ENCODE results near the gene MALRD1.

MALRD1 gene

GRCh38 chr10:19111501-19112267 lies 63.1 kb downstream of the MALRD1 start:
- DNase-seq = no peak

DNA sequence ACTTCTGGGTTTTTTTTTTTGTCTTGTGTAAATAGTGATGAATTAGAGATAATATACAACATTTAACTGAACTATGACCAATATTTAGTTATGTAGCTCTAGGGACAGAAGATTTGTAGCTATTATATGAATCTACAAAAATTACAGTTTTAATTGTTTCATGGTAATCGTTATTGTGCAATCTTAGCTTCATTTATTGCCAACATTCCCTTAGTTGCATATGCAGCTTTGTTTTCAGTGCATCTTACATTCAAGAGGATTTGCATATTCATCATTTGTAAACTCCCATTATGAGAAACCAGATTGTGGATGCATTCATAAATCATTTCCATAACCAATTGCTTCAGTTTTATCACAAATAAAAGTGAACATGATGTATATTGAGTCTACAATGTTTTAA lies 68.8 kb downstream of the MALRD1 start:
- DNase-seq = no peak

GRCh38 chr10:19119191-19119590 lies 70.6 kb downstream of the MALRD1 start:
- no peak for DNase-seq

DNA sequence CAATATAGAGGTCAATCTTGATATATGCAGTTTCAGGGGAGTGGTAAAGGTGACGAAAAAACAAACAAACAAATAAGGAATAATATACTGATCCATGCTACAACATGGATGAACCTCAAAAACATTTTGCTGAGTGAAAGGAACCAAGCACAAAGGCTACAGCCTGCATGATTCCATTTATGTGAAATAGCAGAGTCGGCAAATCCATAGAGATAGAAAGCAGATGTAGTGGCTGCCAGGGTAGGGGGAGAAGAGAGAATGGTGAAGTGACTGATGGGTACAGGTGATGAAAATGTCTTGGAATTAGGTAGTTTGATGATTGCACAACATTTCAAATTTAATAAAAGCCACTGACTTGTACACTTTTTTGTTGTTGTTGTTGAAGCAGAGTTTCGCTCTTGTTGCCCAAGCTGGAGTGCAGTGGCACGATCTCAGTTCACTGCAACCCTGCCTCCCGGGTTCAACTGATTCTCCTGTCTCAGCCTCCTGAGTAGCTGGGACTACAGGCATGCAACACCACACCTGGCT lies 71.8 kb downstream of the MALRD1 start:
- no peak for DNase-seq

DNA sequence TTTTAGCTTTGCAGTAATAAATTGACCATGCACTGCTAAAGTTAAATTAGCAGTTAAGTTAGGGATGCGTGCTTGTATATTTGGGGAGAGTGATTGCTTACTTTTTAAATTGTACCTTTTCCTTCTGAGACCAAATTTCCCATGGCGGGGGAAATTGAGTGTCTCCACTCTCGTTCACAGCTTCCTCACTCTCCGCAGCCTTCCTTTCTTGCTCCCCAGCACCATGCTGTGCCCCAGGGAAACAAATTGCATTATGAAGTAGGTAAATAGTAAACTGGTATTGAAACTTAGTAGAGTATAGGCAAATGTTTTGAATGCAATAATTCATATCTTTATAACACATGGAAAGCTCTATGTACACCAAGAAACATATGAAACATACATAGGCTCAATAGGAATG lies 85.4 kb downstream of the MALRD1 start:
- no peak for DNase-seq

- DNase-seq = no peak
Observed at GRCh38 chr10:19142967-19143366, 94.4 kb downstream of the MALRD1 start.

DNA sequence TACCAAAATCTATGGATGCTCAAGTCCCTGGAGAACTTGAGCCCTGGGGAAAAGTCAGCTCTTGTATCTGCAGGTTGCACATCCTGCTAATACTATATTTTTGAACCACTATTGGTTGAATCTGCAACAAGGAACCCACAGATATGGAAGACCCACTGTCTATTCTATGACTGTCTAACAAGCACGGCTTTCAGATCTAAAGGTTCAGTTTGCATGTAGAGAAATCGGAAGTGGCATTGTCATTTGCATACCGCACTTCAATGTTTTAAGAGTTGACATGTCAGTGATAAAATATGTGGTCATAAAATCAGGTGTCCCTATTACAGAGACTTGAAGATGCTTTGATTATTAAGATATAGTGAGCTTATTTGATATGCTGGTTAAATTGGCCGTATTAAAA lies 95.6 kb downstream of the MALRD1 start:
- DNase-seq = no peak

DNA sequence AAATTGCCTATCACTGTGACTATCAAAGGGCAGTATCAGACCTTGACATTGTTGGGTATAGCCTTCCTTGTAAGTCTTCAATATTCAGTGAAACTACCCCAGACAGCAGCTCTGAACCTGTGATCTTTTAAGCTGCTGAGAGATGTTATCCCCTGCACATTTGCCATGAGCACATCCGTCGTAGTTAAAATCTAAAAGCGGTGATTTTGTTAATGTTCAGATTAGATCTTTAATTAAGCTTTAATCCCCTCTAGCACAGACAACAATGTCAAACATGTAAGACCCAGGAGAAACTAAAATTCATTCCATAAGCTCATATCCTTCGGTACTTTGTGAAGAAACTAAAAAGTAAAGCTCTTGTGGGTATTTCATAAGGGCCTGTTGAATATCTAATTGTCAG lies 105.8 kb downstream of the MALRD1 start:
- DNase-seq = no peak

GRCh38 chr10:19158358-19158757 lies 109.8 kb downstream of the MALRD1 start:
- DNase-seq = no peak

DNA sequence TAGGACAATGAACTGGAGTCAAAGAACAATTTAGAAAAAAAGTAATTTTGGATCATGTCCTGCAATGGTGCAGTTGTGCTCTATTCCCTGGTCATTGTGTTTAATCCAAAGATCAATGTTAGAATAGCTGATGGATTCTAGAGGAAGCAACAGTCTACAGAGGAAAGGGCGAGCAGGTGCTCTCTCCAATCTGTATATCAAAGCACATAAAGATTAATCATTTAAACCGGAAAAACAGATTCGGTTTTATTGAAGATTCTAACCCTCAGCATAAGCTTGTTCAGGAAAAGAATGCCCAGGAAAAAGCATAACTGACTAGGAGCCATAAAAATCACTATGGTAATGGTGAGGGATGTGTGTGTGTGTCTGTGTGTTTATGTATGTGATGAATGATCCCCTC lies 110.3 kb downstream of the MALRD1 start:
- no peak for DNase-seq

DNA sequence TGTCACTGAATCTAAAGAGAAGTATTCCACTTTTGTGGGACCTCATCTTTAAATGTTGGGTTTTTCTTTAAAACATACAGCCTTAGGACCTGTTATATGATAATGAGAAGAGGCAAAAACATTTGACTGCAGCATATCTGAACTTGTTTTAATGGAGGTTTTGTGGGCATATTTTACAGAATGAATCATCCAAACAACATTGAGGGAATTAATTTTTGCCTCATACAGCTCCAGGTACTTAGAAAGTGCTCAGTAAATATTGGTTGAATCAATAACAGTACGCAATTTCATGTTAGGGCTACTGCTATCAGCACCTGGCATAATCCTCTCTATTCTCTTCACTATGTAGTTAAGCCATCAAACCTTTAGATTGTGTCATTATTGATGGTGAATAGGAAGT lies 115.9 kb downstream of the MALRD1 start:
- DNase-seq = no peak

DNA sequence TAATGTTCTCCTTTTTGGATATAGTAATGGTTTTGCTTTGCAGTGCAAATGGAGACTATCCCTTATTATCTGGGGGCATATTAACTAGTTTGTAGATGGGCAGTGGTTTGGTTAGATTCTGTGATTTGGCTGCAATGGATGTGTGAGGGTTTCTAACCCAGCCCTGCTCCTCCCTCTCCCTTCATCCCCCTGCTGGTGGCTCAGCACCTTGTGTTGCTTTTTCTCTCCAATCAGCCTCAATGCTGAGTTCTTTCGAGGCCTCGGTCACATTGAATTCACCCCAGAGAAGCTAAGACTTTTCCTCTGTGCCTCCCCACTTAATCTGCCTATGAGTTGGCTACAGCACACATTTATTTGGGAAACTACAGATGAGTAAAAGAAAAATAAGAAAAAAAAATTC lies 120.0 kb downstream of the MALRD1 start:
- DNase-seq = no peak

DNA sequence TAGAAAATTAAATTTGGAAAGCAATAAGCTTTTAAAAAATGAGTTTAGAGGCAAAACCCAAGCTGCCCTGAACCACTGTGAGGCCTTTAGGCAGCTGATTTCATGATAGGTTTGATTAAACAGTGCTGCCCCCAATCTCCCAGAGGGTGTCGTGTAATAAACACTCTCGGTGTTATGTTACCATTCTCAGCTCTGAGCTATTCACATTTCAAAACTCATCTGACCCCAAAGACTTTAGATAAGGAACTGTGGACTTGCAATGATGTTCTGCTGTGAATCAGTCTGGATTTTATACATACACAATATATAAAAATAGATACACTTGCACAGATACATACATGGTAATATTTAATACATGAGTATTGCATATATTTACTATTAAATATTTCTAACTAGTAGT lies 120.4 kb downstream of the MALRD1 start:
- no peak for DNase-seq

DNA sequence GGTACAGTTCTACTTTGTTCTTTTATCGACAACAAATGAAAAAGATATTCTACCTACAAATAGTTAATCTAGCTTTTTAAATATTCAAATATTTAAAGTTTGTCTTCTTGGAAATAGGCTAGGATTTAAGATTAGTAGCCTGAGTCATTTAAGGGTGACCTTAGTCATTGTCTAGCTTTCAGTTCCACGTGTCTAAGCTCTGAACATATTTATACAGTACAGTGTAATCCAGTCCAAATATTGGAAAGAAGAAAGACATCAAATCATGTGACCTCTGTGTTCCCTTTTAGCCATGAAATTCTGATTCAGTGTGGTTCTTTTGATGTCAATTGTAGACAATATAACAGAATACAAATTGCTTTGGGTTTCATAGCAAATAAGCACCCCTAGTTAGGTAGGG lies 121.1 kb downstream of the MALRD1 start:
- DNase-seq = peak; percentile 31

DNA sequence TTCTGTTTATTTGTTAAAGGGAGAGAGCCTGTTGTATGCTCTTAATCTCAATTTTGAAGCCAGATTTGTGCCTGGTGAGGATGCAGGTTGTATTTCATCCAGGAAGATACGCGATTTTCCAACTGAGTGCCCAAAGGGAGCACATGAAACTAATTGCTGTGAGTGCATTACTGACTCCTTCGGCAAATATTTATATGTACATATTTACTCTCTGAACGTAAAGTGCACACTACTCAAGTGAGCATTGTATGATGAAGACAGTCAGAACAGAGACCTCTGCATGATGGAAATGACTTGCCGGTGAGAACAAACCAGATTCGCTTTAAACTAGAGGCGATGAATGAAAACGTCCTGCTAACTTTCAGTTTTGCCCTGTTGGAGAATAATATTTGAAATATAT lies 130.1 kb downstream of the MALRD1 start:
- no peak for DNase-seq

- DNase-seq = no peak
Observed at GRCh38 chr10:19184891-19185290, 136.3 kb downstream of the MALRD1 start.

- DNase-seq = no peak
Observed at GRCh38 chr10:19194866-19195265, 146.3 kb downstream of the MALRD1 start.

DNA sequence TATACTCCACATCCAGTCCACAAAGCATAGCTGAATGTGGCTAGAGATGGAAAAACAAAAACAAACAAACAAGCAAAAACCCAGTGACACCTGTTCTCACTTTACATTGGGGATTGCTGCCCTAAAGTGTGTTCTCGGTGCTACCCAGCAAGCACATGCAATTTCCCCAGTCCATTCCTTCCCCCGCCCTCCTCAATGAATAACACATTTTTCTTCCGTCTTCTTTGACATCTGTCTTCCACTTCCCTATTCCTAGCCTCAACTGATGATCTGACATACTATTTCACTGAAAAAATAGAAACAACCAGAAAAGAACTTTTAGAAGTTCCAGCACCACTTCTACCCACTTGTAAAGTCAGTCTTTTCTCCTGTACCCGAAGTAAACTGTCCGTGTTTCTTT lies 147.1 kb downstream of the MALRD1 start:
- no peak for DNase-seq

GRCh38 chr10:19200211-19200610 lies 151.6 kb downstream of the MALRD1 start:
- no peak for DNase-seq

GRCh38 chr10:19204246-19204917 lies 155.8 kb downstream of the MALRD1 start:
- DNase-seq = no peak

- no peak for DNase-seq
Observed at GRCh38 chr10:19209319-19209718, 160.7 kb downstream of the MALRD1 start.

DNA sequence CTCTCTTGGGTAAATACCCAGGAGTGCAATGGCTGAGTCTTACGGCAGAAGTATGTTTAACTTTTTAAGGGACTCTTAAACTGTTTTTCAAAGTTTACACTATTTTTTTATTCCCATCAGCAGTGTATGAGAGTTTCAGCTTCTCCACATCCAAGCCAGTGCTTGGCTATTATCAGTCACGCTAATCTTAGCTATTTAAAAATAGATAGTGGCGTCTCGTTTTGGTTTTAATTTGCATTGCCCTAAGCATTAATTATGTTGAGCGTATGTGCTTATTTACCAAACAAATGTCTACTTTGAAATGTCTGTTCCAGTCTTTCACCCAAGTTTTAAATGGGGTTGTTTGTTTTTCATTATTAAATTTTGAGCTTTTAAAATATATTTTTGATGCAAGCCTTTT lies 164.0 kb downstream of the MALRD1 start:
- DNase-seq = no peak

DNA sequence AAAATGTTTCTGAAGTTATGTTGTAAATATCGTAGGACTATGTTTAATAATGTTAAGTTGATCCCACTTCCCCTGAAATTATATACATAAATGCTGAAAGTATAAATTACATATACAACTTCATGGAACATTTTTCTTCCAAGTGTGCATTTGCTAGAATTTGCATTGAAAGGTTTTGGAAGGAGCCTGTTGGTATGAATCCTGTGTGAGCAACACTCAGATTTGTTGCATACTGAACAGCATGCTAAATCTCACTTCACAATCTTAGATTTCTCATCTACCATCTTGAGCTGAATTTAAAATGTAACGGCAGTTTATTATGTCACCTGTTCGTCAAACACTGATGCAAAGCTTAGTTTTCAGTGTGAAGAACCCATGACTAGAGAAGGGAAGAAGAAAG lies 172.6 kb downstream of the MALRD1 start:
- no peak for DNase-seq

- no peak for DNase-seq
Observed at GRCh38 chr10:19226025-19226424, 177.4 kb downstream of the MALRD1 start.

DNA sequence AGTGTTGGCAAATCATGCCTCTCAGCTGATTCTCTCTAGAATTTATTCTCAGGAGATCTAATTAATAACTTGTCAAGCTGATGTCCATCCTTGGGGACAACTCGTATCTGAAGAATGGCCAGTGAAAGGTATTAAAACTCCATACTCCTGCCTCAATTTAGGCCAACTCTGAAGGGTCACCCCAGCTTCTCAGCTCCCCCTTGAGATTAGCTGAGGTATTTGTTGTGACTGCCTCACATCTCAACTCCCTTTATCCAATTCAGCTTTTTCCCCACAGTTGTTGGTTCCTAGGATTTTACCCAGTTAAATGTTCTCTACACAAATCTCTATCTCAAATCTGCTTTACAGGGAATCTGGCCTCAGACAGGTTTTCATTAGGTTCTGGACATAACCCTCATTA lies 182.4 kb downstream of the MALRD1 start:
- no peak for DNase-seq
